HepG2 (cell line): ENCODE data around the gene HOTAIR. TPM values are rescaled to one million over a fixed set of nuclear protein-coding genes. Genes with fewer than 3 reads are reported as not detected.

Source experiments
- ATAC-seq: fragments of 200-7000 bp; cut with Tn5 transposase; 3 replicates; pipeline ENCODE4 v1.9.1; 2020; ENCODE audit warnings: mild to moderate bottlenecking, moderate library complexity
- BruUV-seq: library from RNA; stranded (reverse); fragments of 400-500 nt; replicated peaks from 2 replicates; lab custom pipeline; 2021; lab: Mats Ljungman, UMichigan
- CTCF ChIA-PET: fragments of 300-600 bp; formaldehyde crosslinking; extraction: SDS; loops from one replicate; lab custom pipeline; 2021; ENCODE audit warnings: low total read pairs, inconsistent platforms, low intra/inter-chr PET ratio; lab: Yijun Ruan, JAX
- POLR2A ChIA-PET: fragments of 350-600 bp; sonication (Branson Sonifier 250); formaldehyde crosslinking; loops from one replicate; lab custom pipeline; 2020; ENCODE audit warnings: antibody characterized with exemption, inconsistent platforms; lab: Yijun Ruan, JAX
- DNase-seq: peaks from one replicate; pipeline ENCODE4 v3.0.0-alpha.2; 2015; ENCODE audit warnings: low spot score
- FAIRE-seq: peaks from 3 replicates; lab custom pipeline; 2011; peaks lifted over from hg19 to GRCh38; lab: Jason Lieb, UNC
- H2AFZ ChIP-seq: one replicate; pipeline ENCODE4 v1.6.1; 2011; ENCODE audit warnings: low read length, inconsistent platforms
- H3K27ac ChIP-seq: fragments of 300-600 bp; 3 replicates; pipeline ENCODE4 v1.8.0; 2011; ENCODE audit warnings: mixed run types, mild to moderate bottlenecking, mixed read lengths, low read length, inconsistent platforms; ENCODE audit not compliant: insufficient read depth; ENCODE audit errors: extremely low read length
- H3K27me3 ChIP-seq, 2 experiments: fragments of 200-600 bp in 1 of 2; 2 replicates in 1 of 2; 3 replicates in 1 of 2; pipeline versions ENCODE4 v1.6.0 to v1.8.0; 2011; ENCODE audit warnings: low read length in 2 of 2, mild to moderate bottlenecking in 2 of 2, moderate library complexity in 2 of 2, inconsistent platforms in 1 of 2; ENCODE audit not compliant: insufficient read depth in 2 of 2, control insufficient read depth in 1 of 2
- H3K36me3 ChIP-seq, 2 experiments: fragments of 200-600 bp in 1 of 2; replicated peaks in 1 of 2; 2 replicates in 1 of 2; 3 replicates in 1 of 2; pipeline versions ENCODE4 v1.5.1 to v1.8.0; 2011; ENCODE audit warnings: low read length in 2 of 2, inconsistent platforms in 1 of 2; ENCODE audit not compliant: insufficient read depth in 2 of 2, control insufficient read depth in 1 of 2
- H3K4me1 ChIP-seq: 2 replicates; pipeline ENCODE4 v1.5.1; 2012; ENCODE audit warnings: low read length, inconsistent platforms; ENCODE audit not compliant: insufficient read depth
- H3K4me2 ChIP-seq: 2 replicates; pipeline ENCODE4 v1.6.0; 2011; ENCODE audit warnings: low read depth, low read length, inconsistent platforms
- H3K4me3 ChIP-seq, 3 experiments: fragments of 200-600 bp in 1 of 3; sonication (generic), shearing (Covaris generic) in 1 of 3; replicated peaks in 1 of 3; 2 replicates each; pipeline ENCODE4 v1.5.1; 2011 to 2016; ENCODE audit warnings: low read length in 3 of 3, inconsistent platforms in 2 of 3, low read depth in 2 of 3, mild to moderate bottlenecking in 2 of 3, control low read depth in 1 of 3, mixed read lengths in 1 of 3; ENCODE audit not compliant: insufficient read depth in 1 of 3
- H3K79me2 ChIP-seq: one replicate; pipeline ENCODE4 v1.6.1; 2011; ENCODE audit warnings: low read length, inconsistent platforms; ENCODE audit not compliant: insufficient read depth
- H3K9ac ChIP-seq: 2 replicates; pipeline ENCODE4 v1.6.0; 2011; ENCODE audit warnings: mild to moderate bottlenecking, low read depth, low read length, inconsistent platforms; ENCODE audit not compliant: insufficient read depth
- H3K9me3 ChIP-seq: 2 replicates; pipeline ENCODE4 v1.5.1; 2012; ENCODE audit warnings: mild to moderate bottlenecking, low read length
- H4K20me1 ChIP-seq: 2 replicates; pipeline ENCODE4 v1.6.0; 2011; ENCODE audit warnings: inconsistent platforms, mild to moderate bottlenecking, low read length, moderate library complexity; ENCODE audit not compliant: insufficient read depth
- CEBPB ChIP-seq: IDR thresholded peaks from 2 replicates; pipeline ENCODE4 v1.6.1; 2011; ENCODE audit warnings: low read depth, low read length, improper control_type of control experiment, borderline replicate concordance
- CEBPG ChIP-seq: IDR thresholded peaks from 2 replicates; pipeline ENCODE4 v1.6.1; 2016
- EP300 ChIP-seq, 3 experiments: sonication (generic) in 1 of 3; formaldehyde crosslinking in 1 of 3; IDR thresholded peaks; 2 replicates each; pipeline versions ENCODE4 v1.5.1 to v1.6.1; 2011 to 2020; ENCODE audit warnings: low read depth in 2 of 3, low read length in 2 of 3, borderline replicate concordance in 1 of 3, improper control_type of control experiment in 1 of 3, mild to moderate bottlenecking in 1 of 3, missing genetic modification reagents in 1 of 3, moderate library complexity in 1 of 3
- GZF1 ChIP-seq: sonication (generic); formaldehyde crosslinking; IDR thresholded peaks from 2 replicates; pipeline ENCODE4 v1.5.1; 2020; ENCODE audit warnings: mild to moderate bottlenecking, missing genetic modification reagents
- UBTF ChIP-seq: sonication (generic); formaldehyde crosslinking; IDR thresholded peaks from 2 replicates; pipeline ENCODE4 v1.4.0; 2020; ENCODE audit warnings: mild to moderate bottlenecking, missing genetic modification reagents
- ZNF687 ChIP-seq: sonication (generic); formaldehyde crosslinking; IDR thresholded peaks from 2 replicates; pipeline ENCODE4 v1.5.1; 2020; ENCODE audit warnings: mild to moderate bottlenecking, missing genetic modification reagents, moderate library complexity
- WGBS: methylation state at CpG from one replicate; pipeline ENCODE4 v1.1.6; 2017; ENCODE audit warnings: low lambda C conversion rate; 5-methylcytosine and 5-hydroxymethylcytosine counted together
- in situ Hi-C: cut with HindIII; loops from 2 replicates; pipeline ENCODE4 v1.10.0; 2017; ENCODE audit warnings: low pct_unique_long_range_greater_than_20kb; ENCODE audit not compliant: extremely low pct_ligation_motif_present
- intact Hi-C: fragments of 100-400 bp; cut with micrococcal nuclease; formaldehyde crosslinking; loops from one replicate; pipeline ENCODE4 v1.10.0; 2022; ENCODE audit not compliant: unreplicated experiment
- polyA plus RNA-seq, 8 experiments: library from polyadenylated mRNA; depleted of rRNA in 3 of 8; stranded (reverse) in 7 of 8; unstranded in 1 of 8; fragments of >200 nt; fragmentation: Illumina TruSeq in 4 of 8; extraction: Trizol in 4 of 8; gene quantifications; 2 replicates each; pipeline versions ENCODE4 v1.2.1 to v1.2.3, GENCODE V29; 2011 to 2016; ENCODE audit warnings: low read depth in 4 of 8, missing spikeins in 1 of 8, mixed read lengths in 1 of 8; ENCODE audit not compliant: insufficient read depth in 1 of 8
- total RNA-seq, 5 experiments: library from RNA; depleted of rRNA; stranded (reverse); fragments of >200 nt; fragmentation: Illumina TruSeq; extraction: Trizol; gene quantifications; 2 replicates each; pipeline ENCODE4 v1.2.3, GENCODE V29; 2016; ENCODE audit warnings: low read depth in 1 of 5

HOTAIR gene
- total and polyA plus RNA-seq, 2 of the 13 experiments (the other 11 are each of a cell fraction or from before 2014, with no cell fraction given) = not detected

- no peak for FAIRE-seq
- Histone ChIP-seq H4K20me1 (no peaks in the 10 kb centered on the region), H3K4me1 (no peaks in the 10 kb centered on the region), H3K9ac (no peak overlapping the region), H2AFZ (no peak overlapping the region), H3K79me2 (no peaks in the 10 kb centered on the region)
- POLR2A ChIA-PET = no interaction called here
- 46% methylated on average over 43 of the region's 91 CpGs for WGBS
- CTCF ChIA-PET = no interaction called here
- DNase-seq = peak; percentile 24
- TF ChIP-seq CEBPB (peak; percentile 88), GZF1 (CRISPR knock-in tag) (no peak), EP300 (IDR thresholded peaks at IDR 0.05; ENCODE audit: low read depth in 2 of 2, low read length in 2 of 2) (no peak), EP300 (CRISPR knock-in tag; IDR thresholded peaks at IDR 0.05; ENCODE audit: borderline replicate concordance) (no peak), ZNF687 (CRISPR knock-in tag) (peak; percentile 25; the same call in 1 of the 2 replicates), CEBPG (peak; percentile 63), UBTF (CRISPR knock-in tag) (peak; percentile 42; the same call in 1 of the 2 replicates)
- TF ChIP-seq, all 625 proteins: peak for 4
- in situ Hi-C loops (loop anchor here (25.0 kb wide), 1 partner anchor 152 kb away; no protein-coding TSS in a partner anchor), intact Hi-C loops (no loop called here)
- H3K4me3 ChIP-seq = no peak overlapping the region
- no TSS peak for BruUV-seq
- no peaks in the 10 kb centered on the region for H3K36me3 ChIP-seq
- peak; percentile 95 for ATAC-seq
- no peak overlapping the region for H3K27ac ChIP-seq
- H3K4me2 ChIP-seq = peak overlapping the region; percentile 36; the same call in 1 of the 2 replicates
- no peaks in the 10 kb centered on the region for H3K9me3 ChIP-seq
- peaks cover 10 to 87% of the 10 kb centered on the region in 2 experiments for H3K27me3 ChIP-seq
Measured at GRCh38 chr12:53939141-53940108, 35.3 kb downstream of the HOTAIR start.
